GM23338 (cell line): ENCODE measurements around the gene LLGL1. TPM values are rescaled to one million over a fixed set of nuclear protein-coding genes. Genes with fewer than 3 reads are reported as not detected.

Experiments
- ATAC-seq: fragments of 200-7000 bp; cut with Tn5 transposase; 3 replicates; pipeline ENCODE4 v1.9.1; 2020
- DNase-seq: peaks from one replicate; pipeline ENCODE4 v3.0.0-alpha.2; 2015; ENCODE audit warnings: low spot score
- H2AFZ ChIP-seq: fragments of 200-600 bp; sonication (generic); 2 replicates; pipeline ENCODE4 v1.8.0; 2016; ENCODE audit warnings: antibody characterized with exemption, mild to moderate bottlenecking, moderate library complexity
- H3F3A ChIP-seq: fragments of 200-600 bp; sonication (generic); replicated peaks from 2 replicates; pipeline ENCODE4 v1.8.0; 2017; ENCODE audit warnings: antibody characterized with exemption, mixed run types, low read depth
- H3K27ac ChIP-seq: fragments of 200-600 bp; sonication (generic); 2 replicates; pipeline ENCODE4 v1.6.1; 2016; ENCODE audit warnings: low read depth
- H3K27me3 ChIP-seq: fragments of 200-600 bp; sonication (generic); 2 replicates; pipeline ENCODE4 v1.8.0; 2016; ENCODE audit warnings: mild to moderate bottlenecking, mixed run types, moderate library complexity; ENCODE audit not compliant: insufficient read depth
- H3K36me3 ChIP-seq: fragments of 200-600 bp; sonication (generic); 2 replicates; pipeline ENCODE4 v1.8.0; 2016; ENCODE audit warnings: mild to moderate bottlenecking; ENCODE audit not compliant: insufficient read depth
- H3K4me1 ChIP-seq: fragments of 200-600 bp; sonication (generic); 2 replicates; pipeline ENCODE4 v1.8.0; 2016; ENCODE audit warnings: mild to moderate bottlenecking, moderate library complexity; ENCODE audit not compliant: insufficient read depth
- H3K4me2 ChIP-seq: fragments of 200-600 bp; sonication (generic); 2 replicates; pipeline ENCODE4 v1.7.1; 2017; ENCODE audit warnings: mixed run types
- H3K4me3 ChIP-seq: fragments of 200-600 bp; sonication (generic); 2 replicates; pipeline ENCODE4 v1.6.1; 2016; ENCODE audit warnings: mixed run types
- H3K79me2 ChIP-seq: fragments of 200-600 bp; sonication (generic); replicated peaks from 2 replicates; pipeline ENCODE4 v1.8.0; 2017; ENCODE audit warnings: mild to moderate bottlenecking; ENCODE audit not compliant: insufficient read depth
- H3K9me2 ChIP-seq: fragments of 200-600 bp; sonication (generic); 2 replicates; pipeline ENCODE4 v1.8.0; 2017; ENCODE audit not compliant: insufficient read depth
- H4K20me1 ChIP-seq: fragments of 200-600 bp; sonication (generic); replicated peaks from 2 replicates; pipeline ENCODE4 v1.8.0; 2017; ENCODE audit warnings: mild to moderate bottlenecking; ENCODE audit not compliant: insufficient read depth
- H3K27ac Mint-ChIP-seq: 2 replicates; pipeline ENCODE4 v1.8.0; 2020; ENCODE audit warnings: inconsistent platforms, mild to moderate bottlenecking, moderate library complexity, mixed read lengths
- H3K27me3 Mint-ChIP-seq: 3 replicates; pipeline ENCODE4 v1.8.0; 2022; ENCODE audit warnings: low read depth, mild to moderate bottlenecking, moderate library complexity, mixed read lengths, inconsistent platforms; ENCODE audit not compliant: insufficient read depth, poor library complexity
- H3K36me3 Mint-ChIP-seq: 3 replicates; pipeline ENCODE4 v1.8.0; 2021; ENCODE audit warnings: low read depth, mild to moderate bottlenecking, inconsistent platforms, moderate library complexity, mixed read lengths
- H3K4me1 Mint-ChIP-seq: 3 replicates; pipeline ENCODE4 v1.8.0; 2020; ENCODE audit warnings: mild to moderate bottlenecking, inconsistent platforms, mixed read lengths
- H3K4me3 Mint-ChIP-seq: 3 replicates; pipeline ENCODE4 v1.8.0; 2021; ENCODE audit warnings: moderate library complexity, mild to moderate bottlenecking, inconsistent platforms, mixed read lengths
- H3K9me3 Mint-ChIP-seq: 3 replicates; pipeline ENCODE4 v1.8.0; 2020; ENCODE audit warnings: moderate library complexity, mild to moderate bottlenecking, inconsistent platforms, mixed read lengths
- CREB1 ChIP-seq: fragments of 250-450 bp; sonication (Bioruptor Pico); IDR thresholded peaks from 2 replicates; pipeline ENCODE4 v1.5.0; 2020; ENCODE audit warnings: low read depth, mild to moderate bottlenecking, moderate library complexity
- CTCF ChIP-seq, 2 experiments: fragments of 200-600 bp in 1 of 2; sonication (generic) in 1 of 2; conservative IDR thresholded peaks; 2 replicates each; pipeline versions ENCODE4 v1.5.1 to v1.6.1; 2016 to 2017; ENCODE audit warnings: antibody characterized with exemption in 2 of 2, low read depth in 2 of 2, mild to moderate bottlenecking in 2 of 2, moderate library complexity in 1 of 2
- ETS1 ChIP-seq: IDR thresholded peaks from 2 replicates; pipeline ENCODE4 v1.6.1; 2016; ENCODE audit warnings: antibody characterized with exemption
- EZH2 ChIP-seq: fragments of 200-600 bp; sonication (generic); IDR thresholded peaks from one replicate; pipeline ENCODE4 v1.8.0; 2017; ENCODE audit warnings: antibody characterized with exemption, mild to moderate bottlenecking, low read depth; ENCODE audit not compliant: unreplicated experiment
- EZH2phosphoT487 ChIP-seq: fragments of 200-600 bp; sonication (generic); IDR thresholded peaks from one replicate; pipeline ENCODE4 v1.8.1; 2018; ENCODE audit warnings: antibody characterized with exemption; ENCODE audit not compliant: unreplicated experiment
- JUNB ChIP-seq: IDR thresholded peaks from one replicate; pipeline ENCODE4 v1.6.1; 2016; ENCODE audit warnings: antibody characterized with exemption; ENCODE audit not compliant: unreplicated experiment
- POLR2AphosphoS5 ChIP-seq: IDR thresholded peaks from 2 replicates; pipeline ENCODE4 v1.6.1; 2016; ENCODE audit warnings: antibody characterized with exemption, low read depth
- STAT1 ChIP-seq: IDR thresholded peaks from one replicate; pipeline ENCODE4 v1.6.1; 2016; ENCODE audit warnings: antibody characterized with exemption; ENCODE audit not compliant: unreplicated experiment
- ZNF462 ChIP-seq: fragments of 250-450 bp; sonication (Bioruptor Pico); IDR thresholded peaks from 2 replicates; pipeline ENCODE4 v1.5.0; 2020; ENCODE audit warnings: mild to moderate bottlenecking, moderate library complexity
- polyA plus RNA-seq: library from polyadenylated mRNA; unstranded; fragments of >200 nt; fragmentation: Nextera tagmentation; extraction: Ambion mirVana; gene quantifications from 2 replicates; pipeline ENCODE4 v1.2.1, GENCODE V29; 2016
- total RNA-seq: library from RNA; depleted of rRNA; stranded (reverse); fragments of >200 nt; shearing (Covaris generic); gene quantifications from 2 replicates; pipeline ENCODE4 v1.2.3, GENCODE V29; 2014

The LLGL1 gene
- total and polyA plus RNA-seq, 2 experiments from 2014 or later = 5.9 to 129 TPM

GRCh38 chr17:18182978-18183333, 42.5 kb upstream of the LLGL1 start (continued):
- TF ChIP-seq ZNF462 (CRISPR knock-in tag) (no peak), STAT1 (no peak), EZH2 (no peak)

GRCh38 chr17:18183334-18184142, 41.9 kb upstream of the LLGL1 start, which contains the start of gene ALKBH5:
TSS of gene ALKBH5 (plus strand) at chr17:18183828. CDS start at chr17:18184244, 416 bp downstream.
- Histone ChIP-seq H3K4me3 (peak within 1 kb of the TSS; percentile 67), H2AFZ (peak within 1 kb of the TSS; percentile 56), H3K4me2 (peak within 1 kb of the TSS; percentile 100), H3F3A (peaks cover 20% of the 10 kb centered on the region), H3K4me1 (peaks cover 26% of the 10 kb centered on the region), H3K27ac (peak within 1 kb of the TSS; percentile 85), H3K36me3 (peaks cover 7% of the 10 kb centered on the region; the same call in 1 of the 2 replicates), H4K20me1 (peaks cover 39% of the 10 kb centered on the region), H3K9me2 (no peaks in the 10 kb centered on the region), H3K79me2 (peaks cover 44% of the 10 kb centered on the region), H3K27me3 (no peaks in the 10 kb centered on the region)
- TF ChIP-seq POLR2AphosphoS5 (peak; percentile 68), CTCF (conservative IDR thresholded peaks at IDR 0.05; ENCODE audit: low read depth in 2 of 2) (peak; percentile 27 to 30), ETS1 (peak; percentile 39; the same call in 1 of the 2 replicates), CREB1 (CRISPR knock-in tag) (peak; percentile 87), EZH2phosphoT487 (no peak), JUNB (no peak)
- DNase-seq = peak; percentile 99
- peaks cover 44% of the 10 kb centered on the region for H3K4me1 Mint-ChIP-seq
- peak within 1 kb of the TSS; percentile 94 for H3K4me3 Mint-ChIP-seq
- H3K27me3 Mint-ChIP-seq = peaks cover 12% of the 10 kb centered on the region
- H3K27ac Mint-ChIP-seq = peak within 1 kb of the TSS; percentile 99
- no peaks in the 10 kb centered on the region for H3K9me3 Mint-ChIP-seq
- peaks cover 27% of the 10 kb centered on the region for H3K36me3 Mint-ChIP-seq
- ATAC-seq = peak; percentile 89
